ENCODE results near the gene TRNT1. TPM values are rescaled to one million over a fixed set of nuclear protein-coding genes. Genes with fewer than 3 reads are reported as not detected.

TRNT1 gene
- total and polyA plus RNA-seq, 2 of the 8 experiments (the other 6 are each of a cell fraction or from before 2014, with no cell fraction given) = 7.2 to 33.1 TPM

GRCh38 chr3:3102751-3103150 lies 24.0 kb upstream of the TRNT1 start:
- H3K4ac ChIP-seq (replicated peaks; ENCODE audit: insufficient read length, low read depth, low read length) = no peak overlapping the region
- H3K27ac ChIP-seq (ENCODE audit: low read depth, low read length) = no peak overlapping the region
- no peak overlapping the region for H2AK5ac ChIP-seq (ENCODE audit: low read depth, low read length)
- no peak for FAIRE-seq
- no peak overlapping the region for H2BK5ac ChIP-seq (ENCODE audit: low read depth, low read length)
- no peak overlapping the region for H4K5ac ChIP-seq (ENCODE audit: insufficient read length, low read depth, low read length)
- no peak for DNase-seq (ENCODE audit: low read depth in 1 of 2, low spot score in 2 of 2)
- no peaks in the 10 kb centered on the region for H3K36me3 ChIP-seq (ENCODE audit: control insufficient read depth in 2 of 4, insufficient read depth in 4 of 4, low read length in 3 of 4)
- no peaks in the 10 kb centered on the region for H3K79me1 ChIP-seq (ENCODE audit: low read depth, low read length)
- H4K91ac ChIP-seq (replicated peaks; ENCODE audit: insufficient read length, low read length) = no peak overlapping the region
- H3K27me3 ChIP-seq (replicated peaks in 1 of 4; ENCODE audit: control insufficient read depth in 3 of 4, extremely low read depth in 1 of 4, insufficient read depth in 3 of 4, low read length in 3 of 4) = no peaks in the 10 kb centered on the region
- no peaks in the 10 kb centered on the region for H4K20me1 ChIP-seq (replicated peaks in 1 of 2; ENCODE audit: control insufficient read depth in 1 of 2, insufficient read depth in 2 of 2, low read length in 2 of 2)
- H2BK12ac ChIP-seq (ENCODE audit: low read depth, low read length) = no peak overlapping the region
- H4K8ac ChIP-seq (ENCODE audit: extremely low read depth, insufficient read depth, low read length) = no peak overlapping the region
- no peak overlapping the region for H3K14ac ChIP-seq (ENCODE audit: insufficient read length)
- H3K56ac ChIP-seq (replicated peaks; ENCODE audit: insufficient read length, low read depth, low read length) = no peak overlapping the region
- ChIA-PET POLR2A (ENCODE audit: partially characterized antibody) (no interaction called here), CTCF (ENCODE audit: partially characterized antibody) (no interaction called here)
- no peak overlapping the region for H2BK20ac ChIP-seq (ENCODE audit: low read length)
- no peak overlapping the region for H3K9ac ChIP-seq (replicated peaks in 1 of 4; ENCODE audit: extremely low read depth in 1 of 4, low read depth in 3 of 4, low read length in 3 of 4)
- H3K23me2 ChIP-seq (ENCODE audit: low read depth, low read length) = no peaks in the 10 kb centered on the region
- H2BK15ac ChIP-seq (ENCODE audit: low read length) = no peak overlapping the region
- H3K18ac ChIP-seq (ENCODE audit: extremely low read depth, low read length) = no peak overlapping the region
- no peak overlapping the region for H3K4me3 ChIP-seq (ENCODE audit: extremely low read depth in 1 of 4, insufficient read depth in 2 of 4, low read depth in 3 of 4, low read length in 4 of 4)
- no peaks in the 10 kb centered on the region for H3K9me3 ChIP-seq (ENCODE audit: insufficient read depth in 2 of 2, low read depth in 1 of 2, low read length in 1 of 2)
- no peaks in the 10 kb centered on the region for H3K4me1 ChIP-seq (replicated peaks in 1 of 4; ENCODE audit: control insufficient read depth in 3 of 4, insufficient read depth in 4 of 4, low read length in 3 of 4)
- H2AFZ ChIP-seq (ENCODE audit: low read length) = no peak overlapping the region
- H3K79me2 ChIP-seq (ENCODE audit: control insufficient read depth in 1 of 2, insufficient read depth in 2 of 2, low read length in 2 of 2) = no peaks in the 10 kb centered on the region
- no peak overlapping the region for H2BK120ac ChIP-seq (replicated peaks; ENCODE audit: low read depth, low read length)
- WGBS, 2 experiments (ENCODE audit: extremely low coverage in 1 of 2, insufficient coverage in 1 of 2, insufficient read length in 1 of 2, insufficient replicate concordance in 2 of 2, low coverage in 1 of 2, low lambda C conversion rate in 2 of 2, missing lambda C conversion rate in 1 of 2) = 87% methylated on average over 6 of the region's 6 CpGs; no CpG with 5 or more reads in 1 of the 2 experiments
- H3K4me2 ChIP-seq (ENCODE audit: insufficient read depth in 1 of 2, low read depth in 2 of 2, low read length in 2 of 2) = no peak overlapping the region
- no peak overlapping the region for H3K23ac ChIP-seq (ENCODE audit: insufficient read length)
- TF ChIP-seq RAD21 (IDR thresholded peaks at IDR 0.05 in 1 of 2, conservative IDR thresholded peaks at IDR 0.05 in 1 of 2; ENCODE audit: low read depth in 2 of 2, low read length in 2 of 2) (no peak), NRF1 (IDR thresholded peaks at IDR 0.05; ENCODE audit: low read depth, low read length) (no peak), TBP (IDR thresholded peaks at IDR 0.05; ENCODE audit: low read depth, low read length) (no peak), KDM1A (IDR thresholded peaks at IDR 0.05; ENCODE audit: borderline replicate concordance, low read length) (no peak), ATF3 (IDR thresholded peaks at IDR 0.05; ENCODE audit: insufficient read depth, low read depth, low read length) (no peak), CTCF (IDR thresholded peaks at IDR 0.05; ENCODE audit: control extremely low read depth in 1 of 3, insufficient read depth in 1 of 3, low read depth in 1 of 3, low read length in 3 of 3) (no peak), POU5F1 (IDR thresholded peaks at IDR 0.05; ENCODE audit: low read depth, low read length) (no peak), CEBPB (IDR thresholded peaks at IDR 0.05; ENCODE audit: low read depth, low read length) (no peak), HDAC2 (IDR thresholded peaks at IDR 0.05; ENCODE audit: borderline replicate concordance in 1 of 2, low read depth in 2 of 2, low read length in 2 of 2) (no peak), MAX (IDR thresholded peaks at IDR 0.05) (no peak), BRCA1 (IDR thresholded peaks at IDR 0.05; ENCODE audit: low read depth, low read length) (no peak)
